ENCODE measurements around the gene ZNF143. TPM values are rescaled to one million over a fixed set of nuclear protein-coding genes. Genes with fewer than 3 reads are reported as not detected.
A peak's percentile ranks its signal among the peaks of the same experiment; 100 is the strongest.
"Not testable (repeated sequence)": the region's sequence is repeated elsewhere in the genome, so short reads cannot be mapped to it uniquely, and the experiment has no call there.

Gene ZNF143
- total RNA-seq, 1 experiment from 2014 or later, result 29.2 TPM

DNA sequence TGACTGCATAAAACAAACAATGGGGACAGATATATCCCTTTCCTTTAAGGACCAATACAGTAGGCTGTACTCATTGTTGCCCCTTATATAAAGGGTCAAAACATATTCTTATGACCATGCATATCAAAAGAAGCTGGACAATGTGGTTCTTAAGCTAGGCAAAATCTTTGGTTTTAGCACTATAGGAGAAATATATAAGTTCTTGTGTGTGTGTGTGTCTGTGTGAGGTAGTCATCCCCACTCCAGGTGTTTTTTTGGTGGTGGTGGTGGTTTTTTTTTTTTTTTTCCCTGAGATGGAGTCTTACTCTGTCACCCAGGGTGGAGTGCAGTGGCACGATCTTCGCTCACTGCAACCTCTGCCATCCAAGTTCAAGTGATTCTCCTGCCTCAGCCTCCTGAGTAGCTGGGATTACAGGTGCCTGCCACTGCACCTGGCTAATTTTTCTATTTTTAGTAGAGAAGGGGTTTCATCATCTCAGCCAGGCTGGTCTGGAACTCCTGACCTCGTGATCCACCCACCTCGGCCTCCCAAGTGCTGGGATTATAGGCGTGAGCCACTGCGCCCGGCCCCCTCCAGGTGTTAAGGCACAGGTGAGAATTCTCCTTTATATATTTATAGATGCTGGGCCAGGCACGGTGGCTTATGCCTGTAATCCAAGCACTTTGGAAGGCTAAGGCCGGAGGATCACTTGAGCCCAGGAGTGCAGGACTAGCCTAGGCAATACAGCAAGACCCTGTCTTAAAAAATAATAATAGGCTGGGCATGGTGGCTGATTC is 12.0 kb upstream of the ZNF143 start:
- no peak overlapping the region for H2AFZ ChIP-seq (ENCODE audit: low read length)
- H3T11ph ChIP-seq (ENCODE audit: low read length), result no peak overlapping the region
- H3K27me3 ChIP-seq (ENCODE audit: insufficient read depth, low read length), result no peaks in the 10 kb centered on the region
- H3K4me2 ChIP-seq (ENCODE audit: insufficient read depth, insufficient read length, low read length), result no peak overlapping the region
- no peak overlapping the region for H3K9ac ChIP-seq (ENCODE audit: extremely low read depth, insufficient read length, low read length)
- H3K27ac ChIP-seq (ENCODE audit: insufficient read length, low read depth, low read length), result no peak overlapping the region
- H4K5ac ChIP-seq (ENCODE audit: insufficient read length, low read depth, low read length), result no peak overlapping the region
- Mint-ChIP-seq H3K9me3 (peaks cover 24 to 27% of the 10 kb centered on the region in 2 experiments), H3K4me1 (no peaks in the 10 kb centered on the region), H3K36me3 (ENCODE audit: insufficient read depth in 1 of 3, low read depth in 3 of 3) (peaks cover 14 to 42% (median 39%) of the 10 kb centered on the region in 3 experiments; a peak in 6 of 7 replicates), H3K27me3 (ENCODE audit: low read depth) (peaks cover 3% of the 10 kb centered on the region; the same call in 1 of the 2 replicates), H3K27ac (0 out of 7 replicates have a peak overlapping the region, but pooled peaks of 1 of the 3 experiments have one; percentile 40), H3K4me3 (no peak overlapping the region)
- no peak overlapping the region for H2BK120ac ChIP-seq (ENCODE audit: low read depth, low read length, poor library complexity, severe bottlenecking)
- no peaks in the 10 kb centered on the region for H4K20me1 ChIP-seq (ENCODE audit: control insufficient read depth, insufficient read depth, insufficient read length)
- H3K4ac ChIP-seq (ENCODE audit: low read depth, low read length), result no peak overlapping the region
- WGBS (ENCODE audit: extremely low coverage, insufficient read length, low lambda C conversion rate), result no CpG with 5 or more reads among the region's 9 CpGs
- no peak overlapping the region for H3K18ac ChIP-seq (ENCODE audit: insufficient read length, low read depth, low read length)
- no peaks in the 10 kb centered on the region for H3K9me3 ChIP-seq (ENCODE audit: control insufficient read depth, low read depth, low read length)
- no peak overlapping the region for H4K91ac ChIP-seq (ENCODE audit: insufficient read length, low read depth, low read length)
- H3K23me2 ChIP-seq (ENCODE audit: insufficient read length, low read depth, low read length, poor library complexity, severe bottlenecking), result no peaks in the 10 kb centered on the region
- H4K8ac ChIP-seq (replicated peaks; ENCODE audit: insufficient read length, low read depth, low read length), result no peak overlapping the region
- no peak overlapping the region for H2BK20ac ChIP-seq (ENCODE audit: low read depth, low read length, poor library complexity, severe bottlenecking)
- DNase-seq, result no peak
- H3K79me2 ChIP-seq (ENCODE audit: insufficient read depth, low read length), result no peaks in the 10 kb centered on the region
- no peaks in the 10 kb centered on the region for H3K4me1 ChIP-seq (ENCODE audit: insufficient read depth, low read length)
- TF ChIP-seq, protein P1, sequence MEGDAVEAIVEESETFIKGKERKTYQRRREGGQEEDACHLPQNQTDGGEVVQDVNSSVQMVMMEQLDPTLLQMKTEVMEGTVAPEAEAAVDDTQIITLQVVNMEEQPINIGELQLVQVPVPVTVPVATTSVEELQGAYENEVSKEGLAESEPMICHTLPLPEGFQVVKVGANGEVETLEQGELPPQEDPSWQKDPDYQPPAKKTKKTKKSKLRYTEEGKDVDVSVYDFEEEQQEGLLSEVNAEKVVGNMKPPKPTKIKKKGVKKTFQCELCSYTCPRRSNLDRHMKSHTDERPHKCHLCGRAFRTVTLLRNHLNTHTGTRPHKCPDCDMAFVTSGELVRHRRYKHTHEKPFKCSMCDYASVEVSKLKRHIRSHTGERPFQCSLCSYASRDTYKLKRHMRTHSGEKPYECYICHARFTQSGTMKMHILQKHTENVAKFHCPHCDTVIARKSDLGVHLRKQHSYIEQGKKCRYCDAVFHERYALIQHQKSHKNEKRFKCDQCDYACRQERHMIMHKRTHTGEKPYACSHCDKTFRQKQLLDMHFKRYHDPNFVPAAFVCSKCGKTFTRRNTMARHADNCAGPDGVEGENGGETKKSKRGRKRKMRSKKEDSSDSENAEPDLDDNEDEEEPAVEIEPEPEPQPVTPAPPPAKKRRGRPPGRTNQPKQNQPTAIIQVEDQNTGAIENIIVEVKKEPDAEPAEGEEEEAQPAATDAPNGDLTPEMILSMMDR (conservative IDR thresholded peaks at IDR 0.05), result no peak
- no peak overlapping the region for H3K14ac ChIP-seq (ENCODE audit: insufficient read depth, low read length)
- no peak overlapping the region for H3K56ac ChIP-seq (ENCODE audit: insufficient read length, low read depth, low read length)
- H2BK12ac ChIP-seq (ENCODE audit: insufficient read length, low read depth, low read length), result no peak overlapping the region
- no peaks in the 10 kb centered on the region for H3K79me1 ChIP-seq (ENCODE audit: insufficient read depth, low read depth, low read length, poor library complexity, severe bottlenecking)
- H2AK5ac ChIP-seq (ENCODE audit: insufficient read length, low read length), result no peak overlapping the region
- no peak overlapping the region for H2BK15ac ChIP-seq (ENCODE audit: low read depth, low read length)
- no peak overlapping the region for H2BK5ac ChIP-seq (ENCODE audit: insufficient read length, low read length)
- H3K23ac ChIP-seq (ENCODE audit: insufficient read length, low read depth, low read length), result no peak overlapping the region

DNA sequence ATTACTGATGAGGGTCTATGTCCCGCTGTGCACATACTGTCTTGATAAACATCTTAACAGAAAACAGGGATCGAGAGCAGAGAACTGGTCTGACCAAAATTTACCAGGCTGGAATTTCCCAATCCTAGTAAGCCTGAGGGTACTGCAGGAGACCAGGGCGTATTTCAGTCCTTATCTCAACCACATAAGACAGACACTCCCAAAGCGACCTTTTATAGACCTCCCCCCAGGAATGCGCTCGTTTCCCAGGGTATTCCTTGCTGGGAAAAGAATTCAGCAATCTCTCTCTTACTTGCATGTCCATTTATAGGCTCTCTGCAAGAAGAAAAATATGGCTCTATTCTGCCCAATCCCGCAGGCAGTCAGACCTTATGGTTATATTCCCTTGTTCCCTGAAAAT is 8.8 kb upstream of the ZNF143 start:
- Mint-ChIP-seq H3K36me3 (ENCODE audit: insufficient read depth in 1 of 3, low read depth in 3 of 3) (peaks cover 3 to 16% (median 15%) of the 10 kb centered on the region in 3 experiments; a peak in 6 of 7 replicates), H3K9me3 (peaks cover 24 to 27% of the 10 kb centered on the region in 2 experiments)
- not testable (repeated sequence) for H3K4me1 Mint-ChIP-seq; H4K8ac ChIP-seq (replicated peaks; ENCODE audit: insufficient read length, low read depth, low read length); H3K79me2 ChIP-seq (ENCODE audit: insufficient read depth, low read length); H3K23me2 ChIP-seq (ENCODE audit: insufficient read length, low read depth, low read length, poor library complexity, severe bottlenecking); H2BK12ac ChIP-seq (ENCODE audit: insufficient read length, low read depth, low read length); H3K4ac ChIP-seq (ENCODE audit: low read depth, low read length); H4K20me1 ChIP-seq (ENCODE audit: control insufficient read depth, insufficient read depth, insufficient read length); H2BK15ac ChIP-seq (ENCODE audit: low read depth, low read length); H3T11ph ChIP-seq (ENCODE audit: low read length); H3K14ac ChIP-seq (ENCODE audit: insufficient read depth, low read length); H3K23ac ChIP-seq (ENCODE audit: insufficient read length, low read depth, low read length); H3K4me2 ChIP-seq (ENCODE audit: insufficient read depth, insufficient read length, low read length); H2AK5ac ChIP-seq (ENCODE audit: insufficient read length, low read length); H3K9me3 ChIP-seq (ENCODE audit: control insufficient read depth, low read depth, low read length); H3K18ac ChIP-seq (ENCODE audit: insufficient read length, low read depth, low read length); H3K4me1 ChIP-seq (ENCODE audit: insufficient read depth, low read length); H2AFZ ChIP-seq (ENCODE audit: low read length); H4K91ac ChIP-seq (ENCODE audit: insufficient read length, low read depth, low read length); H3K56ac ChIP-seq (ENCODE audit: insufficient read length, low read depth, low read length); H2BK5ac ChIP-seq (ENCODE audit: insufficient read length, low read length); H3K79me1 ChIP-seq (ENCODE audit: insufficient read depth, low read depth, low read length, poor library complexity, severe bottlenecking); H3K4me3 Mint-ChIP-seq; H3K27ac Mint-ChIP-seq; H2BK20ac ChIP-seq (ENCODE audit: low read depth, low read length, poor library complexity, severe bottlenecking); H2BK120ac ChIP-seq (ENCODE audit: low read depth, low read length, poor library complexity, severe bottlenecking); H3K27me3 Mint-ChIP-seq (ENCODE audit: low read depth); H3K9ac ChIP-seq (ENCODE audit: extremely low read depth, insufficient read length, low read length); H4K5ac ChIP-seq (ENCODE audit: insufficient read length, low read depth, low read length); H3K27me3 ChIP-seq (ENCODE audit: insufficient read depth, low read length); H3K27ac ChIP-seq (ENCODE audit: insufficient read length, low read depth, low read length)
- DNase-seq, result peak; percentile 46
- no CpG with 5 or more reads among the region's 7 CpGs for WGBS (ENCODE audit: extremely low coverage, insufficient read length, low lambda C conversion rate)

Measured in H9 (cell line).